Measurements from ENCODE around the gene GADD45A.

- TF ChIP-seq EP300 (IDR thresholded peaks at IDR 0.05; ENCODE audit: borderline replicate concordance) (no peak), CEBPB (IDR thresholded peaks at IDR 0.05) (no peak), TAF1 (IDR thresholded peaks at IDR 0.05; ENCODE audit: low read depth) (no peak)
Measured at GRCh38 chr1:67690411-67690810, 5.4 kb downstream of the GADD45A start.

Measured in Ishikawa (cell line).